HG02763 (cell line): ENCODE data around the gene ACP6.

Experiments used
- ATAC-seq: cut with Tn5 transposase; IDR thresholded peaks from one replicate; pipeline ENCODE4 v1.9.1; 2021; ENCODE audit warnings: mild to moderate bottlenecking, moderate library complexity; ENCODE audit not compliant: unreplicated experiment

Gene ACP6

GRCh38 chr1:147652306-147652705, 18.0 kb downstream of the ACP6 start:
- ATAC-seq = no peak

GRCh38 chr1:147651466-147651865, 18.9 kb downstream of the ACP6 start:
- ATAC-seq = no peak

- ATAC-seq = no peak
Observed at GRCh38 chr1:147648933-147649332, 21.4 kb downstream of the ACP6 start.

GRCh38 chr1:147647796-147648633, 22.3 kb downstream of the ACP6 start:
- no peak for ATAC-seq

- ATAC-seq = no peak
Observed at GRCh38 chr1:147643974-147644373, 26.4 kb downstream of the ACP6 start.

GRCh38 chr1:147641695-147642592, 28.4 kb downstream of the ACP6 start:
- ATAC-seq = no peak

GRCh38 chr1:147641291-147641690, 29.0 kb downstream of the ACP6 start:
- ATAC-seq = no peak

GRCh38 chr1:147640553-147641165, 29.7 kb downstream of the ACP6 start:
- no peak for ATAC-seq

GRCh38 chr1:147636314-147636713, 34.0 kb downstream of the ACP6 start:
- no peak for ATAC-seq

- no peak for ATAC-seq
Observed at GRCh38 chr1:147635342-147635741, 35.0 kb downstream of the ACP6 start.

GRCh38 chr1:147634645-147635044, 35.7 kb downstream of the ACP6 start:
- ATAC-seq = no peak

GRCh38 chr1:147633759-147634158, 36.6 kb downstream of the ACP6 start:
- no peak for ATAC-seq

- ATAC-seq = no peak
Observed at GRCh38 chr1:147631839-147632238, 38.5 kb downstream of the ACP6 start.

GRCh38 chr1:147630447-147630846, 39.9 kb downstream of the ACP6 start:
- ATAC-seq = no peak

- ATAC-seq = no peak
Observed at GRCh38 chr1:147630022-147630421, 40.3 kb downstream of the ACP6 start.

- no peak for ATAC-seq
Observed at GRCh38 chr1:147628441-147628840, 41.9 kb downstream of the ACP6 start.

GRCh38 chr1:147627435-147628110, 42.8 kb downstream of the ACP6 start:
- no peak for ATAC-seq

GRCh38 chr1:147626739-147627138, 43.6 kb downstream of the ACP6 start:
- no peak for ATAC-seq

- ATAC-seq = no peak
Observed at GRCh38 chr1:147626291-147626690, 44.0 kb downstream of the ACP6 start.

GRCh38 chr1:147625362-147625995, 44.8 kb downstream of the ACP6 start:
- no peak for ATAC-seq
